Measurements from ENCODE around the gene PLIN3. TPM values are rescaled to one million over a fixed set of nuclear protein-coding genes. Genes with fewer than 3 reads are reported as not detected.

The PLIN3 gene
- total and polyA plus RNA-seq, 9 of the 15 experiments (the other 6 are each of a cell fraction or from before 2014, with no cell fraction given): 7.5 to 75.6 (median 43.1) TPM

- TF ChIP-seq, protein P1, sequence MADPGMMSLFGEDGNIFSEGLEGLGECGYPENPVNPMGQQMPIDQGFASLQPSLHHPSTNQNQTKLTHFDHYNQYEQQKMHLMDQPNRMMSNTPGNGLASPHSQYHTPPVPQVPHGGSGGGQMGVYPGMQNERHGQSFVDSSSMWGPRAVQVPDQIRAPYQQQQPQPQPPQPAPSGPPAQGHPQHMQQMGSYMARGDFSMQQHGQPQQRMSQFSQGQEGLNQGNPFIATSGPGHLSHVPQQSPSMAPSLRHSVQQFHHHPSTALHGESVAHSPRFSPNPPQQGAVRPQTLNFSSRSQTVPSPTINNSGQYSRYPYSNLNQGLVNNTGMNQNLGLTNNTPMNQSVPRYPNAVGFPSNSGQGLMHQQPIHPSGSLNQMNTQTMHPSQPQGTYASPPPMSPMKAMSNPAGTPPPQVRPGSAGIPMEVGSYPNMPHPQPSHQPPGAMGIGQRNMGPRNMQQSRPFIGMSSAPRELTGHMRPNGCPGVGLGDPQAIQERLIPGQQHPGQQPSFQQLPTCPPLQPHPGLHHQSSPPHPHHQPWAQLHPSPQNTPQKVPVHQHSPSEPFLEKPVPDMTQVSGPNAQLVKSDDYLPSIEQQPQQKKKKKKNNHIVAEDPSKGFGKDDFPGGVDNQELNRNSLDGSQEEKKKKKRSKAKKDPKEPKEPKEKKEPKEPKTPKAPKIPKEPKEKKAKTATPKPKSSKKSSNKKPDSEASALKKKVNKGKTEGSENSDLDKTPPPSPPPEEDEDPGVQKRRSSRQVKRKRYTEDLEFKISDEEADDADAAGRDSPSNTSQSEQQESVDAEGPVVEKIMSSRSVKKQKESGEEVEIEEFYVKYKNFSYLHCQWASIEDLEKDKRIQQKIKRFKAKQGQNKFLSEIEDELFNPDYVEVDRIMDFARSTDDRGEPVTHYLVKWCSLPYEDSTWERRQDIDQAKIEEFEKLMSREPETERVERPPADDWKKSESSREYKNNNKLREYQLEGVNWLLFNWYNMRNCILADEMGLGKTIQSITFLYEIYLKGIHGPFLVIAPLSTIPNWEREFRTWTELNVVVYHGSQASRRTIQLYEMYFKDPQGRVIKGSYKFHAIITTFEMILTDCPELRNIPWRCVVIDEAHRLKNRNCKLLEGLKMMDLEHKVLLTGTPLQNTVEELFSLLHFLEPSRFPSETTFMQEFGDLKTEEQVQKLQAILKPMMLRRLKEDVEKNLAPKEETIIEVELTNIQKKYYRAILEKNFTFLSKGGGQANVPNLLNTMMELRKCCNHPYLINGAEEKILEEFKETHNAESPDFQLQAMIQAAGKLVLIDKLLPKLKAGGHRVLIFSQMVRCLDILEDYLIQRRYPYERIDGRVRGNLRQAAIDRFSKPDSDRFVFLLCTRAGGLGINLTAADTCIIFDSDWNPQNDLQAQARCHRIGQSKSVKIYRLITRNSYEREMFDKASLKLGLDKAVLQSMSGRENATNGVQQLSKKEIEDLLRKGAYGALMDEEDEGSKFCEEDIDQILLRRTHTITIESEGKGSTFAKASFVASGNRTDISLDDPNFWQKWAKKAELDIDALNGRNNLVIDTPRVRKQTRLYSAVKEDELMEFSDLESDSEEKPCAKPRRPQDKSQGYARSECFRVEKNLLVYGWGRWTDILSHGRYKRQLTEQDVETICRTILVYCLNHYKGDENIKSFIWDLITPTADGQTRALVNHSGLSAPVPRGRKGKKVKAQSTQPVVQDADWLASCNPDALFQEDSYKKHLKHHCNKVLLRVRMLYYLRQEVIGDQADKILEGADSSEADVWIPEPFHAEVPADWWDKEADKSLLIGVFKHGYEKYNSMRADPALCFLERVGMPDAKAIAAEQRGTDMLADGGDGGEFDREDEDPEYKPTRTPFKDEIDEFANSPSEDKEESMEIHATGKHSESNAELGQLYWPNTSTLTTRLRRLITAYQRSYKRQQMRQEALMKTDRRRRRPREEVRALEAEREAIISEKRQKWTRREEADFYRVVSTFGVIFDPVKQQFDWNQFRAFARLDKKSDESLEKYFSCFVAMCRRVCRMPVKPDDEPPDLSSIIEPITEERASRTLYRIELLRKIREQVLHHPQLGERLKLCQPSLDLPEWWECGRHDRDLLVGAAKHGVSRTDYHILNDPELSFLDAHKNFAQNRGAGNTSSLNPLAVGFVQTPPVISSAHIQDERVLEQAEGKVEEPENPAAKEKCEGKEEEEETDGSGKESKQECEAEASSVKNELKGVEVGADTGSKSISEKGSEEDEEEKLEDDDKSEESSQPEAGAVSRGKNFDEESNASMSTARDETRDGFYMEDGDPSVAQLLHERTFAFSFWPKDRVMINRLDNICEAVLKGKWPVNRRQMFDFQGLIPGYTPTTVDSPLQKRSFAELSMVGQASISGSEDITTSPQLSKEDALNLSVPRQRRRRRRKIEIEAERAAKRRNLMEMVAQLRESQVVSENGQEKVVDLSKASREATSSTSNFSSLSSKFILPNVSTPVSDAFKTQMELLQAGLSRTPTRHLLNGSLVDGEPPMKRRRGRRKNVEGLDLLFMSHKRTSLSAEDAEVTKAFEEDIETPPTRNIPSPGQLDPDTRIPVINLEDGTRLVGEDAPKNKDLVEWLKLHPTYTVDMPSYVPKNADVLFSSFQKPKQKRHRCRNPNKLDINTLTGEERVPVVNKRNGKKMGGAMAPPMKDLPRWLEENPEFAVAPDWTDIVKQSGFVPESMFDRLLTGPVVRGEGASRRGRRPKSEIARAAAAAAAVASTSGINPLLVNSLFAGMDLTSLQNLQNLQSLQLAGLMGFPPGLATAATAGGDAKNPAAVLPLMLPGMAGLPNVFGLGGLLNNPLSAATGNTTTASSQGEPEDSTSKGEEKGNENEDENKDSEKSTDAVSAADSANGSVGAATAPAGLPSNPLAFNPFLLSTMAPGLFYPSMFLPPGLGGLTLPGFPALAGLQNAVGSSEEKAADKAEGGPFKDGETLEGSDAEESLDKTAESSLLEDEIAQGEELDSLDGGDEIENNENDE (IDR thresholded peaks at IDR 0.05; ENCODE audit: low read depth, low read length): no peak
- TF ChIP-seq ZBED1 (IDR thresholded peaks at IDR 0.05) (no peak), FUS (optimal IDR thresholded peaks at IDR 0.05; ENCODE audit: low read depth, low read length) (no peak), POLR2B (IDR thresholded peaks at IDR 0.05; ENCODE audit: low read depth, partially characterized antibody) (peak; percentile 59), DPF2 (IDR thresholded peaks at IDR 0.05) (no peak), SMARCA4 (IDR thresholded peaks at IDR 0.05) (no peak), CXXC5 (CRISPR knock-in tag; IDR thresholded peaks at IDR 0.05) (peak; percentile 97), PTBP1 (IDR thresholded peaks at IDR 0.05; ENCODE audit: low read depth, low read length) (no peak), PATZ1 (CRISPR knock-in tag; IDR thresholded peaks at IDR 0.05; ENCODE audit: borderline replicate concordance) (no peak), CCNT2 (IDR thresholded peaks at IDR 0.05; ENCODE audit: borderline replicate concordance, extremely low read depth, insufficient read length, low read depth, low read length) (peak; percentile 11), MCM2 (IDR thresholded peaks at IDR 0.05; ENCODE audit: low read depth) (no peak), CC2D1A (IDR thresholded peaks at IDR 0.05) (no peak)
- TF ChIP-seq, protein P2, sequence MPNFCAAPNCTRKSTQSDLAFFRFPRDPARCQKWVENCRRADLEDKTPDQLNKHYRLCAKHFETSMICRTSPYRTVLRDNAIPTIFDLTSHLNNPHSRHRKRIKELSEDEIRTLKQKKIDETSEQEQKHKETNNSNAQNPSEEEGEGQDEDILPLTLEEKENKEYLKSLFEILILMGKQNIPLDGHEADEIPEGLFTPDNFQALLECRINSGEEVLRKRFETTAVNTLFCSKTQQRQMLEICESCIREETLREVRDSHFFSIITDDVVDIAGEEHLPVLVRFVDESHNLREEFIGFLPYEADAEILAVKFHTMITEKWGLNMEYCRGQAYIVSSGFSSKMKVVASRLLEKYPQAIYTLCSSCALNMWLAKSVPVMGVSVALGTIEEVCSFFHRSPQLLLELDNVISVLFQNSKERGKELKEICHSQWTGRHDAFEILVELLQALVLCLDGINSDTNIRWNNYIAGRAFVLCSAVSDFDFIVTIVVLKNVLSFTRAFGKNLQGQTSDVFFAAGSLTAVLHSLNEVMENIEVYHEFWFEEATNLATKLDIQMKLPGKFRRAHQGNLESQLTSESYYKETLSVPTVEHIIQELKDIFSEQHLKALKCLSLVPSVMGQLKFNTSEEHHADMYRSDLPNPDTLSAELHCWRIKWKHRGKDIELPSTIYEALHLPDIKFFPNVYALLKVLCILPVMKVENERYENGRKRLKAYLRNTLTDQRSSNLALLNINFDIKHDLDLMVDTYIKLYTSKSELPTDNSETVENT (CRISPR knock-in tag; IDR thresholded peaks at IDR 0.05): no peak
Measured at GRCh38 chr19:4791183-4792018, 76.1 kb downstream of the PLIN3 start, which contains the start of gene FEM1A (continued).

Data from K562 (cell line).